Astrocyte of the spinal cord (primary cell): ENCODE results near the gene TRPM3.

Experiments used
- DNase-seq: peaks from one replicate; pipeline ENCODE4 v3.0.0; 2011; ENCODE audit warnings: low read depth, low spot score
- H3K4me3 ChIP-seq: 2 replicates; pipeline ENCODE4 v1.5.1; 2011; ENCODE audit warnings: low read depth, mild to moderate bottlenecking, low read length, moderate library complexity
- in situ Hi-C: cut with HindIII; loops from 2 replicates; pipeline ENCODE4 v1.10.0; 2017; ENCODE audit warnings: low sequenced_read_pairs
- TF ChIP-seq, protein P1 (sequence below): IDR thresholded peaks from 2 replicates; pipeline ENCODE4 v1.5.1; 2012; ENCODE audit warnings: low read depth, mild to moderate bottlenecking, low read length, inconsistent platforms

TRPM3 gene

DNA sequence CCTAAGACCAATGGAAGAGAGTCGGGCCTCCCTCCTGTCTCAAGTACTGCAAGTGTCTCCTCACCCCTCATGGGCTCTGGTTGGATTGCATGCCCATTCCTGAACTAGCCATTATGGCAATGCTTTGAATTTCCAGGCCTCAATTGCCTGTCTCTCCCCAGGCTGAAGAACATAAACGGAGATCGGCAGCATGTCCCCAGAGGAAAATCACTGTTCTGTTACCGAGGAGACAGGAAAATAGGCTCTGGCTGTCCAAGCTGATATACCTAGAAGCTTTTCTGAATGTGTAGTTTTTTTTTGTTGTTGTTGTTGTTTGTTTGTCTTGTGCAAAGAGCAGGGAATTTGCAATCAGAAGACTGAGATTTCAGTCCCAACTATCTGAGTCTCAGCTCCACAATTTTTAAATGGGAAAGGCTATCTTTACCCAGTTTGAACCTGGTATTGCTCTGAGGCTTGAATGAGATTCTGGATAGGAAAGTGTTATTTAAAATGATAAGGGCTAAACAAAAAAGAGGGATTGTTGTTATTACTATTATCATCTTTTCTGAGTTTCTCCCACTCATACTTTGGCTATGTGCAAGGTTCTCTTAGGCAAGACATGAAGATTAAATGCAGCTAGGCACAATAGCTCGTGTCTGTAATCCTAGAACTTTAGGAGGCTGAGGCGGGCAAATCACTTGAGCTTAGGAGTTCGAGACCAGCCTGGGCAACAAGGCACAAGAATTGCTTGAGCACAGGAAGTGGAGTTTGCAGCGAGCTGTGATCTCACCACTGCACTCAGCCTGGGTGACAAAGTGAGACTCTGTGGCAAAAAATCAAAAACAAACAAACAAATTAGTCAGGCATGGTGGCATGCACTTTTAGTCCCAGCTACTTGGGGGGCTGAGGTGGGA is 629.7 kb downstream of the TRPM3 start:
- no peak overlapping the region for H3K4me3 ChIP-seq
- DNase-seq, result no peak
- in situ Hi-C loops, result loop anchor here (25.0 kb wide), 1 partner anchor 154 kb away; no protein-coding TSS in a partner anchor
- TF ChIP-seq, protein P1, sequence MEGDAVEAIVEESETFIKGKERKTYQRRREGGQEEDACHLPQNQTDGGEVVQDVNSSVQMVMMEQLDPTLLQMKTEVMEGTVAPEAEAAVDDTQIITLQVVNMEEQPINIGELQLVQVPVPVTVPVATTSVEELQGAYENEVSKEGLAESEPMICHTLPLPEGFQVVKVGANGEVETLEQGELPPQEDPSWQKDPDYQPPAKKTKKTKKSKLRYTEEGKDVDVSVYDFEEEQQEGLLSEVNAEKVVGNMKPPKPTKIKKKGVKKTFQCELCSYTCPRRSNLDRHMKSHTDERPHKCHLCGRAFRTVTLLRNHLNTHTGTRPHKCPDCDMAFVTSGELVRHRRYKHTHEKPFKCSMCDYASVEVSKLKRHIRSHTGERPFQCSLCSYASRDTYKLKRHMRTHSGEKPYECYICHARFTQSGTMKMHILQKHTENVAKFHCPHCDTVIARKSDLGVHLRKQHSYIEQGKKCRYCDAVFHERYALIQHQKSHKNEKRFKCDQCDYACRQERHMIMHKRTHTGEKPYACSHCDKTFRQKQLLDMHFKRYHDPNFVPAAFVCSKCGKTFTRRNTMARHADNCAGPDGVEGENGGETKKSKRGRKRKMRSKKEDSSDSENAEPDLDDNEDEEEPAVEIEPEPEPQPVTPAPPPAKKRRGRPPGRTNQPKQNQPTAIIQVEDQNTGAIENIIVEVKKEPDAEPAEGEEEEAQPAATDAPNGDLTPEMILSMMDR, result no peak

DNA sequence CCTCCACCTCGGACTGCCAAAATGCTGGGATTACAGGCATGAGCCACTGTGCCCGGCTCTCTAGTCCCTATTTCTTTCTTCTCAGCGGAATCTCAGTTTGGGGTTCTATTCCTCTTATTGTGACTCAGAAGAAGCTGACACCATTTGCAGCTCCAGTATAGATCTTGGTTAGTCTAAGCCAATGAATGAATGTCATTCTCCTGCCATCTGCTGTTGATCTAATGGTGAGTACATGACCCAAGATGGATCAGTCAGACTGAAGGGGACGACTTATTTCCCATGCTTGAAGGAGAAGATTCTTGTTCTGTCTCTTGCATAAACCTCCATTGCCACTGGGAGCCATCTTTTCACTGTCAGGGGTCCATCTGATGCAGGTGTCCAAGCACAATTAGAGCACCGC is 630.9 kb downstream of the TRPM3 start:
- no peak overlapping the region for H3K4me3 ChIP-seq
- no peak for DNase-seq
- TF ChIP-seq, protein P1, result no peak
- in situ Hi-C loops, result loop anchor here (25.0 kb wide), 1 partner anchor 153 kb away; no protein-coding TSS in a partner anchor

DNA sequence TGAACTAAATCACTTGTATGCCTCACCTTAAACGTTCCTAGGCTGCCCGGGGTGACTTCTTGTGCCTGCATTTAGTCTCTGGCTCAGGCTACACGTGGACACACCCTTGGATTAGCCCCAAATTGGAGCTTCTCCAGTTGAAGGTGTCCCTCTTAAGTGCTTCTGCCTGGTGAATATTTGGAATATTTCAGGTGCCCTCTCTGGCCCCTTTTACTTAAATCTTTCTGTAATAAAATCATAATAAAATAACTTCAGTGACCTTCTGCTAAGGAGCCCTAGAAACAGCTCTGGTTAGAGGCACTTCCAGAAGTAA is 632.7 kb downstream of the TRPM3 start:
- no peak overlapping the region for H3K4me3 ChIP-seq
- no peak for DNase-seq
- TF ChIP-seq, protein P1, result no peak
- in situ Hi-C loops, result loop anchor here (25.0 kb wide), 1 partner anchor 151 kb away; no protein-coding TSS in a partner anchor

DNA sequence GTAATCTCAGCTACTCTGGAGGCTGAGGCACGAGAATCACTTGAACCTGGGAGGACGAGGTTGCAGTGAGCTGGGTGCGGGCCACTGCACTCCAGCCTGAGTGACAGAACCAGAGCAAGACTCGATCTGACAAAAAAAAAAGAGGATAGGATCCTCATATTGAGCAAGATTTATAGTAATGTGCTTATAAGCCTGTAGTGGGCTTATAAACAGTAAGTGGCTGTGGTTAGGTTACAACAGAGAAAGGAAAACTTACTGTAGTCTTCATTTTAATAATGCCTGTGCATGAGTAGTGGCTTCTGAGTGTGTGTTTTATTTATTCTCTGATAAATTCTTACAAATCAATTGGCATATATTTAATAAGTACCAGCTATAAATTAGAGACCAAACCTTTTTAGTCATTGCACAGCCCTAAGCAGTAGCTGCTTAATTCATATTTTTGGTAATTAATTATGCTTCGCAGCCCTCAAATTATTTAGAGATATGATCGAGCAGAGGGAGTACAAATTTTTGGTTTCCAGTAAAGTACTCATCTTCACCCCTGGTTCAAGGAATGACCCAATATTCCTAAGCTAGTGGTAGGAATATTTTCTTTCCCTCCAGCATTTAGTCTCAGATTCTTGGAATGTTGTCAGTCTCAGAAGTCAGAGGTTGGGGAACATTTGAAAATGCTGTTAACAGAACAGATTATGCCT is 633.2 kb downstream of the TRPM3 start:
- in situ Hi-C loops, result loop anchor here (25.0 kb wide), 1 partner anchor 151 kb away; no protein-coding TSS in a partner anchor
- DNase-seq, result no peak
- H3K4me3 ChIP-seq, result no peak overlapping the region
- TF ChIP-seq, protein P1, result no peak

DNA sequence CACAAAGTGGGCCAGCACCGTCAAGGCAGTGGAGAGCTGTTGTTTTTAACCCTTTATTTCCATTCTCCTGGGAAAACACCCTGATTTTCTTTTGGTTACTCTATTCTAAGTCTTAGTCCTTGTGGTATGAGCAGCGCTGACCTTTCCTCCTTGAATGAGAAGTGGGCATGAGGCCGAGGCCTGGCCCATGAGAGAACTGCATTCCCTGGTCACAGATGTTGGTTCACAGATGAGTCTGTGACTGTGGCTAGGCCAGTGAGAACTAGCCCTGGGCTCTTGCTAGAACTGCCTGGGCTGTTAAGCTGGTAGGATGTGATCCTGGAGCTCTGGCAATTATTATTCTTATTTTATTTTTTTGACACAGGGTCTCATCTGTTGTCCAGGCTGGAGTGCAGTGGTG is 635.3 kb downstream of the TRPM3 start:
- TF ChIP-seq, protein P1, result no peak
- no peak for DNase-seq
- in situ Hi-C loops, result loop anchor here (25.0 kb wide), 1 partner anchor 149 kb away; no protein-coding TSS in a partner anchor
- no peak overlapping the region for H3K4me3 ChIP-seq

DNA sequence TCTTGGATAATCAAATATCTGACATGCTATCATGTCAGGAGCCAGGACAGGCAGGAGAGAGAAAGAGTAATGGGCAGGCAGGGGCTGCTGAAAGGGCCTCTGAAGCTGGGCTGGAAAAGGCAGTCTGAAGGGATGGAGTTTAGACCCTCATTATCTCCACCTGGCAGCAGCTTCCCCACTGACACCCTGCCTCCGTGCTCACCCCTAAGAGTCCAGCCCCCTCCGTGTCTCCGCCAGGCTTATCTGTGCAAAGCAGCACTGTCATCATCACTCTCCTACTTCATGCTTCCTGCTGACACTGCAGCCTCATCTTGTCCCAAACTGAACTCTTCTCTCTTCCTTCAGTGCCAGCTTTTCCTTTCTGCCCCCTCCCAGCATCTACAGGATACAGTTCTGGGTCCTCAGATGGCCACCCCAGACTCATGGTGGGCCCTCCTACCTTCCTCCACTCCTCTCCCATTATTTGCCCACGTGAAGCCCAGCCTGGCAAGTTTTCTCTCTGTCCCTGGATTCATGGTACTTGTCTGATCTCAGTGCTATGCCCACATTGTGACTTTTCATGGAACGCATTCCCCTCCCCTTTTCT is 636.1 kb downstream of the TRPM3 start:
- in situ Hi-C loops, result loop anchor here (25.0 kb wide), 1 partner anchor 148 kb away; no protein-coding TSS in a partner anchor
- TF ChIP-seq, protein P1, result no peak
- DNase-seq, result no peak
- no peak overlapping the region for H3K4me3 ChIP-seq
